GM12892 (cell line): ENCODE results near the gene RALGPS1.

ENCODE experiments used
- POLR2A ChIP-seq: IDR thresholded peaks from 2 replicates; pipeline ENCODE4 v1.6.1; 2011; ENCODE audit warnings: low read depth, low read length, control low read depth
- TAF1 ChIP-seq: IDR thresholded peaks from 2 replicates; pipeline ENCODE4 v1.6.1; 2011; ENCODE audit warnings: low read depth, mild to moderate bottlenecking, control low read depth, low read length, borderline replicate concordance

DNA sequence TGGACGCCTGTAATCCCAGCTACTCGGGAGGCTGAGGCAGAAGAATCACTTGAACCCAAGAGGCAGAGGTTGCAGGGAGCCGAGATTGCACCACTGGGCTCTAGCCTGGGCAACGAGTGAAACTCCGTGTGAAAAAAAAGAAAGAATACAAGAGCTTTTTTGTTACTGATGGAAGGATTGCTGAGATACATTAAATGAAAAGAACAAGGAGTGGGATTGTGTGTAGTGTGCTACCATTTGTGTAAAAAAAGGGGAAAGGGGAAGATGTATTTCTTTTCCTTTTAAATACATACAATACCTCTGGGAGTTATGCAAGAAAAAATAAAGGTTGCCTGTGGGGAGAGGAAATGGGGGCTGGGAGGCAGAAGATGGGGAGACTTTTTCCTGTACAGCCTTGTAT is 335.3 kb downstream of the RALGPS1 start:
- TF ChIP-seq TAF1: no peak
- no peak for TF ChIP-seq POLR2A
